22Rv1 (cell line): ENCODE results near the gene RIMKLB.

Experiments
- H3K27ac ChIP-seq: fragments of 450-650 bp; 2 replicates; pipeline ENCODE4 v1.5.1; 2017
- ZFX ChIP-seq: fragments of 450-650 bp; IDR thresholded peaks from 2 replicates; pipeline ENCODE4 v1.6.1; 2017; ENCODE audit warnings: antibody characterized with exemption, borderline replicate concordance
- TF ChIP-seq, protein P1 (sequence below): fragments of 450-650 bp; IDR thresholded peaks from 2 replicates; pipeline ENCODE4 v1.5.1; 2017; ENCODE audit warnings: mild to moderate bottlenecking

RIMKLB gene

GRCh38 chr12:8664228-8664913 is 33.4 kb upstream of the RIMKLB start:
- TF ChIP-seq, protein P1, sequence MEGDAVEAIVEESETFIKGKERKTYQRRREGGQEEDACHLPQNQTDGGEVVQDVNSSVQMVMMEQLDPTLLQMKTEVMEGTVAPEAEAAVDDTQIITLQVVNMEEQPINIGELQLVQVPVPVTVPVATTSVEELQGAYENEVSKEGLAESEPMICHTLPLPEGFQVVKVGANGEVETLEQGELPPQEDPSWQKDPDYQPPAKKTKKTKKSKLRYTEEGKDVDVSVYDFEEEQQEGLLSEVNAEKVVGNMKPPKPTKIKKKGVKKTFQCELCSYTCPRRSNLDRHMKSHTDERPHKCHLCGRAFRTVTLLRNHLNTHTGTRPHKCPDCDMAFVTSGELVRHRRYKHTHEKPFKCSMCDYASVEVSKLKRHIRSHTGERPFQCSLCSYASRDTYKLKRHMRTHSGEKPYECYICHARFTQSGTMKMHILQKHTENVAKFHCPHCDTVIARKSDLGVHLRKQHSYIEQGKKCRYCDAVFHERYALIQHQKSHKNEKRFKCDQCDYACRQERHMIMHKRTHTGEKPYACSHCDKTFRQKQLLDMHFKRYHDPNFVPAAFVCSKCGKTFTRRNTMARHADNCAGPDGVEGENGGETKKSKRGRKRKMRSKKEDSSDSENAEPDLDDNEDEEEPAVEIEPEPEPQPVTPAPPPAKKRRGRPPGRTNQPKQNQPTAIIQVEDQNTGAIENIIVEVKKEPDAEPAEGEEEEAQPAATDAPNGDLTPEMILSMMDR, result no peak
- TF ChIP-seq ZFX, result no peak
- no peak overlapping the region for H3K27ac ChIP-seq

DNA sequence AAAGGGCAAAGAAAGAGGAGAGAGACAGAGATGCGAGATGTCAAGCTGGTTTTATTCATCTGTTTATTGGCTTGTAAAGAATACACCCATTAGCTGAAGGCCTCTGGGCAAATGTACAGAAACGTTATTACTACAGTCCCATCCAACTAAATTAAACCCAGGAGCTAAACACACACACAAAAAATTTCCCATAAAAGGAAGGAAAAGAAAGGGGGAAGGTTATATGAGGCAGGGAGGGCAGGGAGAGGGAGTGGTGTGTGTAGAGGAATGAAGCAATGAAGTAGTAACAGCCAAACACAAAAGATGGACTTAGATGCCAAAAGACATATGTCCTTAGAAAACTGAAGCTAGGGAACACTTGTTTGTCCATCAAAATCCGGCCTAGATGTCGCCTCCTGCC is 32.0 kb upstream of the RIMKLB start:
- TF ChIP-seq, protein P1, result no peak
- TF ChIP-seq ZFX, result no peak
- peak overlapping the region; percentile 25; the same call in 1 of the 2 replicates for H3K27ac ChIP-seq

DNA sequence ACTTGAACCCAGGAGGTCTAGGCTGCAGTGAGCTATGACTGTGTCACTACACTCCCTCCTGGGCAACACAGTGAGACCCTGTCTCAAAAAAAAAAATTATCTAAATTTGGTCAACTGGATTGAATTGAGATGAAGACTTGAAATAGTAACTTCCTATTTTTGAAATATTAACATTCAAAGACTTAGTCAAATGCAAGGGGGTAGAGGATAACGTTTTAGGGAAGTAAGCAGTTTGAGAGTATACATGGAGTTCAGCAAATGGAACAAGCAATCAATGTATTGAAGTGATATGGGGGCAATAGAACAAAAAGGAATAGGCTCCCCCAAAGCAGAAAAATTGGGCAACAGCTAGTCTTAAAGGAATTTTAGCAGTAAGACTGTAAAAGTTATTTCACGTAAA is 30.5 kb upstream of the RIMKLB start:
- no peak for TF ChIP-seq ZFX
- TF ChIP-seq, protein P1, result no peak
- H3K27ac ChIP-seq, result no peak overlapping the region

GRCh38 chr12:8668441-8668840 is 29.4 kb upstream of the RIMKLB start:
- TF ChIP-seq, protein P1, result no peak
- no peak for TF ChIP-seq ZFX
- no peak overlapping the region for H3K27ac ChIP-seq

DNA sequence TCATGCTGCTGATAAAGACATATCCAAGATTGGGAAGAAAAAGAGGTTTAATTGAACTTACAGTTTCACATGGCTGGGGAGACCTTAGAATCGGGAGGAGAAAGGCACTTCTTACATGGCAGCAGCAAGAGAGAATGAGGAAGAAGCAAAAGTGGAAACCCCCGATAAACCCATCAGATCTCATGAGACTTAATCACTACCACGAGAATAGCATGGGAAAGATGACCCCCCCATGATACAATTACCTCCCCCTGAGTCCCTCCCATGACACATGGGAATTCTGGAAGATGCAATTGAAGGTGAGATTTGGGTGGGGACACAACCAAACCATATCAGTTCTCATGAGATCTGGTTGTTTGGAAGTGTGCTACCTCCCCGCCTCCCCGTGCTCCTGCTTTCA is 25.4 kb upstream of the RIMKLB start:
- H3K27ac ChIP-seq, result no peak overlapping the region
- TF ChIP-seq ZFX, result no peak
- TF ChIP-seq, protein P1, result no peak

DNA sequence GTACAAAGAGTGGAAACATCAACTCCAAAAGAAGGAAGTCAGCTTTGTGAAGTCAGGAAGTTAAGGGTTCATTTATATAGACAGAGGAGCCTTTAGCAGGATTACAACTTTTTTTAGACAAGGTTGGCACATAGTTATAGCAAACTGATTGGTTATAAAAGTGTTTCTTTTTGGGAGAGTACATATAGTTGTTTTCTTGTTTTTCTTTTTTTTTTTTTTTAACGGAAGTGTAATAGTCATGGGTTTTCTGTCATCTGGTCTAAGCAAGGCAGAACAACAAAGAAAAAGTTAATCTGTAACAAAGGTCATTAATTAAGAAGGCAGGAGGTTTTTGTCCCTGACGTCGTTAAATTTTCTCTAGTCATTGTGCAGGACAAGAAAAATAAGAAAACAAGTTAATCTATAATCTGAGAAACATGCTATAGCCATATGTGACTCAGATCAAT is 22.2 kb upstream of the RIMKLB start:
- no peak for TF ChIP-seq ZFX
- TF ChIP-seq, protein P1, result no peak
- 0 out of 2 replicates have a peak overlapping the region, but pooled peaks have one; percentile 7 for H3K27ac ChIP-seq

DNA sequence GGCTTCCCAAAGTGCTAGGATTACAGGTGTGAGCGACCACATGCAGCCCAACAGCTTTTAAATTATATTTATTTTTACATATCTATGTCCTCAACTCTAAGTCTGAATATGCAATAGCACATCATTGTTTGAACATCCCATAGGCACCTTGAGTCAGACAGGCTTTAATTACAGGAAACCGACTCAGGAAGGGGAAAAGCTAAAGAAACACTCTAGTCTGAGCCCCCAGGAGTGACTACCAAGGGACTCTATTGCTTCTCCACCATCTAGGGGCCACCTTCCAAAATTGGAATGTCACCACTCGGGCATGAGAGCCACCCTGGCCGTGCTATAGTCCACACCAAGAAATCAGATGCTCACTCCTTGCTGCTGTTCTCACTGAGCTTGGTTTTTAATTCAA is 21.1 kb upstream of the RIMKLB start:
- TF ChIP-seq, protein P1, result no peak
- no peak for TF ChIP-seq ZFX
- no peak overlapping the region for H3K27ac ChIP-seq
